ENCODE results near the gene THADA.

GRCh38 chr2:43643680-43644079 lies 47.8 kb upstream of the THADA start:
- TF ChIP-seq CTCF (IDR thresholded peaks at IDR 0.05; ENCODE audit: low read depth, low read length) (no peak), EZH2phosphoT487 (IDR thresholded peaks at IDR 0.05; ENCODE audit: low read depth) (no peak)
